Adipocyte (in vitro differentiated cells): ENCODE measurements around the gene PCDHA13.
"Not testable (repeated sequence)": the region's sequence is repeated elsewhere in the genome, so short reads cannot be mapped to it uniquely, and the experiment has no call there.

Experiments used
- DNase-seq: peaks from one replicate; pipeline ENCODE4 v3.0.0-alpha.2; 2015; ENCODE audit warnings: low read depth
- H3K27me3 ChIP-seq: replicated peaks from 2 replicates; pipeline ENCODE4 v1.7.0; 2013; ENCODE audit warnings: mild to moderate bottlenecking, low read length, moderate library complexity; ENCODE audit not compliant: control insufficient read depth, insufficient read depth
- H3K36me3 ChIP-seq: 2 replicates; pipeline ENCODE4 v1.7.0; 2013; ENCODE audit warnings: low read length, mild to moderate bottlenecking, moderate library complexity; ENCODE audit not compliant: control insufficient read depth, insufficient read depth, severe bottlenecking
- H3K4me1 ChIP-seq: 2 replicates; pipeline ENCODE4 v1.7.0; 2013; ENCODE audit warnings: mild to moderate bottlenecking, low read length, moderate library complexity; ENCODE audit not compliant: control insufficient read depth, insufficient read depth
- H3K4me3 ChIP-seq: 2 replicates; pipeline ENCODE4 v1.7.0; 2013; ENCODE audit warnings: mild to moderate bottlenecking, low read length, moderate library complexity
- H3K9ac ChIP-seq: 2 replicates; pipeline ENCODE4 v1.7.0; 2013; ENCODE audit warnings: mild to moderate bottlenecking, low read length, moderate library complexity
- H3K9me3 ChIP-seq: 2 replicates; pipeline ENCODE4 v1.7.0; 2013; ENCODE audit warnings: mild to moderate bottlenecking, low read length, moderate library complexity; ENCODE audit not compliant: control insufficient read depth

Gene PCDHA13

GRCh38 chr5:140875085-140876065, 6.5 kb upstream of the PCDHA13 start, which contains the start of gene PCDHA12:
Gene PCDHA12, plus strand, starts transcription at chr5:140875308. Its CDS starts 165 bp downstream, at chr5:140875473.
- peaks cover 15% of the 10 kb centered on the region for H3K9me3 ChIP-seq
- no peaks in the 10 kb centered on the region for H3K4me1 ChIP-seq
- H3K9ac ChIP-seq: no peak within 1 kb of the TSS
- no peak within 1 kb of the TSS for H3K4me3 ChIP-seq
- no peaks in the 10 kb centered on the region for H3K36me3 ChIP-seq
- no peak for DNase-seq
- H3K27me3 ChIP-seq: no peaks in the 10 kb centered on the region

- not testable (repeated sequence) for H3K4me1 ChIP-seq, H3K27me3 ChIP-seq, H3K4me3 ChIP-seq
These were observed 5.2 kb upstream of the PCDHA13 start for GRCh38 chr5:140876541-140877261.

GRCh38 chr5:140877262-140877581, 4.7 kb upstream of the PCDHA13 start:
- H3K36me3 ChIP-seq: no peaks in the 10 kb centered on the region
- H3K27me3 ChIP-seq: no peaks in the 10 kb centered on the region
- H3K9me3 ChIP-seq: peaks cover 8% of the 10 kb centered on the region
- H3K4me1 ChIP-seq: no peaks in the 10 kb centered on the region
- DNase-seq: no peak
- no peak overlapping the region for H3K9ac ChIP-seq
- H3K4me3 ChIP-seq: no peak overlapping the region

More at GRCh38 chr5:140876541-140877261, 5.2 kb upstream of the PCDHA13 start:
- H3K9me3 ChIP-seq: peaks cover 10% of the 10 kb centered on the region
- not testable (repeated sequence) for DNase-seq, H3K36me3 ChIP-seq, H3K9ac ChIP-seq

- Histone ChIP-seq H3K36me3 (no peaks in the 10 kb centered on the region), H3K9ac (no peak overlapping the region), H3K4me1 (no peaks in the 10 kb centered on the region), H3K4me3 (peak overlapping the region; percentile 48), H3K27me3 (no peaks in the 10 kb centered on the region), H3K9me3 (peaks cover 7% of the 10 kb centered on the region)
- DNase-seq: peak; percentile 0
These were observed 621 bp downstream of the PCDHA13 start for GRCh38 chr5:140882591-140882899.

GRCh38 chr5:140883373-140883772, 1.4 kb downstream of the PCDHA13 start:
- no peak for DNase-seq
- Histone ChIP-seq H3K27me3 (no peaks in the 10 kb centered on the region), H3K9ac (no peak overlapping the region), H3K4me3 (no peak overlapping the region), H3K9me3 (peaks cover 12% of the 10 kb centered on the region), H3K4me1 (no peaks in the 10 kb centered on the region), H3K36me3 (no peaks in the 10 kb centered on the region)

GRCh38 chr5:140883927-140884697, 2.2 kb downstream of the PCDHA13 start:
- no peak overlapping the region for H3K9ac ChIP-seq
- no peak overlapping the region for H3K4me3 ChIP-seq
- H3K36me3 ChIP-seq: no peaks in the 10 kb centered on the region
- H3K9me3 ChIP-seq: peaks cover 12% of the 10 kb centered on the region
- no peak for DNase-seq
- no peaks in the 10 kb centered on the region for H3K27me3 ChIP-seq
- H3K4me1 ChIP-seq: no peaks in the 10 kb centered on the region

- H3K9me3 ChIP-seq: peaks cover 9% of the 10 kb centered on the region
- H3K27me3 ChIP-seq: no peaks in the 10 kb centered on the region
- DNase-seq: no peak
- H3K4me1 ChIP-seq: no peaks in the 10 kb centered on the region
- H3K9ac ChIP-seq: no peak overlapping the region
- no peak overlapping the region for H3K4me3 ChIP-seq
- H3K36me3 ChIP-seq: no peaks in the 10 kb centered on the region
These were observed 34.4 kb downstream of the PCDHA13 start for GRCh38 chr5:140916325-140916724.

GRCh38 chr5:140923601-140924000, 41.7 kb downstream of the PCDHA13 start:
- peaks cover 23% of the 10 kb centered on the region for H3K27me3 ChIP-seq
- no peak overlapping the region for H3K9ac ChIP-seq
- H3K4me1 ChIP-seq: peaks cover 8% of the 10 kb centered on the region
- peaks cover 10% of the 10 kb centered on the region for H3K9me3 ChIP-seq
- no peaks in the 10 kb centered on the region for H3K36me3 ChIP-seq
- H3K4me3 ChIP-seq: no peak overlapping the region
- no peak for DNase-seq

- no peak within 1 kb of the TSS for H3K9ac ChIP-seq
- H3K4me1 ChIP-seq: peaks cover 8% of the 10 kb centered on the region
- peaks cover 10% of the 10 kb centered on the region for H3K9me3 ChIP-seq
- peak within 1 kb of the TSS; percentile 77 for H3K4me3 ChIP-seq
- no peak for DNase-seq
- H3K36me3 ChIP-seq: no peaks in the 10 kb centered on the region
- H3K27me3 ChIP-seq: peaks cover 24% of the 10 kb centered on the region
These were observed 44.0 kb downstream of the PCDHA13 start, which contains the start of gene PCDHAC1 for GRCh38 chr5:140925806-140926442. Gene PCDHAC1, plus strand, starts transcription at chr5:140926299. Its CDS starts 594 bp downstream, at chr5:140926893.

- no peak overlapping the region for H3K9ac ChIP-seq
- H3K4me1 ChIP-seq: peaks cover 8% of the 10 kb centered on the region
- DNase-seq: peak; percentile 43
- H3K9me3 ChIP-seq: peaks cover 10% of the 10 kb centered on the region
- H3K4me3 ChIP-seq: peak overlapping the region; percentile 77
- peaks cover 24% of the 10 kb centered on the region for H3K27me3 ChIP-seq
- H3K36me3 ChIP-seq: no peaks in the 10 kb centered on the region
These were observed 44.7 kb downstream of the PCDHA13 start for GRCh38 chr5:140926443-140927227.
